Naive thymus-derived CD4-positive, alpha-beta T cell (primary cell): ENCODE data around the gene HOXA3. TPM values are rescaled to one million over a fixed set of nuclear protein-coding genes. Genes with fewer than 3 reads are reported as not detected.
A peak's percentile ranks its signal among the peaks of the same experiment; 100 is the strongest.

Experiments used
- ATAC-seq: fragments of 150-1000 bp; cut with Tn5 transposase; 2 replicates; pipeline ENCODE4 v1.10.0; 2021; ENCODE audit warnings: mild to moderate bottlenecking, moderate library complexity
- CTCF ChIA-PET: fragments of 350-600 bp; sonication (Branson Sonifier 250); formaldehyde crosslinking; loops from one replicate; lab custom pipeline; 2021; ENCODE audit warnings: antibody characterized with exemption; lab: Charles Lee
- POLR2A ChIA-PET: fragments of 350-600 bp; sonication (Branson Sonifier 250); formaldehyde crosslinking; loops from one replicate; lab custom pipeline; 2021; ENCODE audit warnings: antibody characterized with exemption, inconsistent platforms; lab: Charles Lee
- DNase-seq, 9 donors: peaks; one replicate each; pipeline versions ENCODE4 v3.0.0 to v3.0.0-alpha.2; 2020 to 2022; ENCODE audit warnings: mixed read lengths in 1 of 9
- H3K27ac ChIP-seq: one replicate; pipeline ENCODE4 v1.7.0; 2013; ENCODE audit warnings: mild to moderate bottlenecking, low read depth, low read length, moderate library complexity
- H3K27me3 ChIP-seq, 2 donors: one replicate each; pipeline ENCODE4 v1.7.0; 2013; ENCODE audit warnings: low read length in 2 of 2, mild to moderate bottlenecking in 2 of 2, moderate library complexity in 2 of 2; ENCODE audit not compliant: control insufficient read depth in 2 of 2, insufficient read depth in 2 of 2
- H3K36me3 ChIP-seq, 3 experiments: 1 replicate in 2 of 3; 2 replicates in 1 of 3; pipeline ENCODE4 v1.7.0; 2013; ENCODE audit warnings: low read length in 3 of 3, mild to moderate bottlenecking in 3 of 3, moderate library complexity in 1 of 3; ENCODE audit not compliant: insufficient read depth in 3 of 3, control insufficient read depth in 2 of 3
- H3K4me1 ChIP-seq, 2 donors: one replicate each; pipeline ENCODE4 v1.7.0; 2013; ENCODE audit warnings: low read length in 2 of 2, mild to moderate bottlenecking in 2 of 2, moderate library complexity in 1 of 2; ENCODE audit not compliant: control insufficient read depth in 2 of 2, insufficient read depth in 2 of 2
- H3K4me3 ChIP-seq: 2 replicates; pipeline ENCODE4 v1.7.0; 2013; ENCODE audit warnings: mild to moderate bottlenecking, low read length
- H3K9me3 ChIP-seq, 3 experiments: 1 replicate in 2 of 3; 2 replicates in 1 of 3; pipeline ENCODE4 v1.7.0; 2013; ENCODE audit warnings: low read length in 3 of 3; ENCODE audit not compliant: control insufficient read depth in 2 of 3
- H3K27ac Mint-ChIP-seq, 9 donors: one replicate each; pipeline ENCODE4 v1.8.0; 2020 to 2022; ENCODE audit warnings: mixed read lengths in 9 of 9, mild to moderate bottlenecking in 8 of 9, moderate library complexity in 5 of 9, inconsistent platforms in 2 of 9
- H3K27me3 Mint-ChIP-seq, 5 donors: one replicate each; pipeline ENCODE4 v1.8.0; 2021 to 2022; ENCODE audit warnings: mixed read lengths in 5 of 5, mild to moderate bottlenecking in 1 of 5
- H3K36me3 Mint-ChIP-seq, 5 donors: one replicate each; pipeline ENCODE4 v1.8.0; 2020 to 2022; ENCODE audit warnings: mixed read lengths in 5 of 5, mild to moderate bottlenecking in 3 of 5, inconsistent platforms in 1 of 5
- H3K4me1 Mint-ChIP-seq, 7 donors: one replicate each; pipeline ENCODE4 v1.8.0; 2020 to 2022; ENCODE audit warnings: mixed read lengths in 7 of 7, mild to moderate bottlenecking in 3 of 7, inconsistent platforms in 1 of 7
- H3K4me3 Mint-ChIP-seq, 10 donors: one replicate each; pipeline ENCODE4 v1.8.0; 2020 to 2022; ENCODE audit warnings: mild to moderate bottlenecking in 10 of 10, mixed read lengths in 10 of 10, moderate library complexity in 6 of 10, inconsistent platforms in 2 of 10
- H3K9me3 Mint-ChIP-seq, 11 donors: one replicate each; pipeline ENCODE4 v1.8.0; 2020 to 2022; ENCODE audit warnings: mixed read lengths in 11 of 11, mild to moderate bottlenecking in 4 of 11, inconsistent platforms in 1 of 11, moderate library complexity in 1 of 11
- intact Hi-C, 2 donors: fragments of 100-400 bp; cut with micrococcal nuclease; formaldehyde crosslinking; loops; one replicate each; pipeline ENCODE4 v1.15.1; 2023
- polyA plus RNA-seq, 2 donors: library from polyadenylated mRNA; unstranded; fragments of 300-500 nt; fragmentation: Illumina TruSeq; gene quantifications; one replicate each; pipeline ENCODE4 v1.2.3, GENCODE V29; 2021
- total RNA-seq, 6 experiments: library from RNA in 5 of 6; stranded (reverse) in 5 of 6; gene quantifications; 1 replicate in 5 of 6; 2 replicates in 1 of 6; pipeline ENCODE4 v1.2.3 and lab custom pipeline; 2021 to 2026

HOXA3 gene
- total and polyA plus RNA-seq, 7 experiments from 2014 or later: 0.12 TPM; not detected in 6

GRCh38 chr7:27194002-27194352, 41.6 kb upstream of the HOXA3 start:
- Mint-ChIP-seq H3K4me1 (peaks cover 14 to 48% (median 33%) of the 10 kb centered on the region in 7 donors), H3K27me3 (peaks cover 87 to 93% (median 92%) of the 10 kb centered on the region in 5 donors), H3K36me3 (peaks cover 0 to 4% (median 0%) of the 10 kb centered on the region in 5 donors), H3K27ac (peak overlapping the region in 2 of 9 donors; percentile 31 to 66), H3K9me3 (peaks cover 0 to 12% (median 0%) of the 10 kb centered on the region in 11 donors), H3K4me3 (peak overlapping the region in 7 of 10 donors; percentile 11 to 84 (median 68))
- Histone ChIP-seq H3K4me1 (peaks cover 13 to 25% of the 10 kb centered on the region in 2 donors), H3K4me3 (no peak overlapping the region), H3K27ac (no peak overlapping the region), H3K9me3 (no peaks in the 10 kb centered on the region), H3K36me3 (no peaks in the 10 kb centered on the region), H3K27me3 (peaks cover 28 to 77% of the 10 kb centered on the region in 2 donors)
- intact Hi-C loops: loop anchor here (10.0 kb wide), 4 partner anchors 981 to 1761 kb away; partner anchors contain the start of gene TRIL (in 1 of the 2)
- DNase-seq (no peak), ATAC-seq (no peak)
- ChIA-PET CTCF (interaction anchor here (0.5 to 1.8 kb wide), 2 partner anchors 15 to 589 kb away, joined by 3 to 4 read pairs; no protein-coding TSS in a partner anchor), POLR2A (no interaction called here)

GRCh38 chr7:27193335-27194001, 41.1 kb upstream of the HOXA3 start:
- no peaks in the 10 kb centered on the region for H3K36me3 ChIP-seq
- intact Hi-C loops: loop anchor here (10.0 kb wide), 4 partner anchors 981 to 1761 kb away; partner anchors contain the start of gene TRIL (in 1 of the 2)
- peaks cover 87 to 93% (median 92%) of the 10 kb centered on the region in 5 donors for H3K27me3 Mint-ChIP-seq
- peaks cover 0 to 12% (median 0%) of the 10 kb centered on the region in 11 donors for H3K9me3 Mint-ChIP-seq
- no peaks in the 10 kb centered on the region for H3K9me3 ChIP-seq
- peak overlapping the region in 2 of 9 donors; percentile 31 to 66 for H3K27ac Mint-ChIP-seq
- H3K4me3 ChIP-seq: no peak overlapping the region
- H3K4me1 Mint-ChIP-seq: peaks cover 18 to 50% (median 34%) of the 10 kb centered on the region in 7 donors
- peaks cover 0 to 4% (median 0%) of the 10 kb centered on the region in 5 donors for H3K36me3 Mint-ChIP-seq
- DNase-seq (no peak), ATAC-seq (no peak)
- peaks cover 26 to 77% of the 10 kb centered on the region in 2 donors for H3K27me3 ChIP-seq
- peak overlapping the region; percentile 14 to 84 (median 60) for H3K4me3 Mint-ChIP-seq
- ChIA-PET POLR2A (no interaction called here), CTCF (no interaction called here)
- no peak overlapping the region for H3K27ac ChIP-seq
- H3K4me1 ChIP-seq: peaks cover 14 to 27% of the 10 kb centered on the region in 2 donors

GRCh38 chr7:27192546-27193334, 40.4 kb upstream of the HOXA3 start:
- H3K27ac ChIP-seq: no peak overlapping the region
- H3K4me1 ChIP-seq: peaks cover 21 to 34% of the 10 kb centered on the region in 2 donors
- Mint-ChIP-seq H3K4me3 (peak overlapping the region in 9 of 10 donors; percentile 70 to 84 (median 74)), H3K4me1 (peaks cover 21 to 50% (median 34%) of the 10 kb centered on the region in 7 donors), H3K27me3 (peaks cover 87 to 93% (median 92%) of the 10 kb centered on the region in 5 donors), H3K9me3 (peaks cover 0 to 6% (median 0%) of the 10 kb centered on the region in 11 donors), H3K27ac (peak overlapping the region in 1 of 9 donors; percentile 30), H3K36me3 (peaks cover 0 to 4% (median 0%) of the 10 kb centered on the region in 5 donors)
- ChIA-PET CTCF (interaction anchor here (1.0 kb wide), 1 partner anchor 825 kb away, joined by 3 read pairs; no protein-coding TSS in a partner anchor), POLR2A (interaction anchor here (0.6 kb wide), 1 partner anchor 398 kb away, joined by 3 read pairs; no protein-coding TSS in a partner anchor)
- DNase-seq: no peak
- no peaks in the 10 kb centered on the region for H3K36me3 ChIP-seq
- peaks cover 33 to 78% of the 10 kb centered on the region in 2 donors for H3K27me3 ChIP-seq
- intact Hi-C loops: loop anchor here (10.0 kb wide), 4 partner anchors 982 to 1762 kb away; partner anchors contain the start of gene TRIL (in 1 of the 2)
- H3K4me3 ChIP-seq: peak overlapping the region; percentile 14
- H3K9me3 ChIP-seq: no peaks in the 10 kb centered on the region
- peak; percentile 62 for ATAC-seq

- H3K4me1 Mint-ChIP-seq: peaks cover 20 to 57% (median 41%) of the 10 kb centered on the region in 7 donors
Observed at GRCh38 chr7:27191833-27192545, 39.6 kb upstream of the HOXA3 start.

GRCh38 chr7:27191161-27191731, 38.9 kb upstream of the HOXA3 start:
- peaks cover 41 to 78% of the 10 kb centered on the region in 2 donors for H3K27me3 ChIP-seq
- Mint-ChIP-seq H3K9me3 (peaks cover 0 to 9% (median 0%) of the 10 kb centered on the region in 11 donors), H3K27ac (peak overlapping the region in 3 of 9 donors; percentile 3 to 48 (median 38)), H3K4me1 (peaks cover 19 to 62% (median 44%) of the 10 kb centered on the region in 7 donors), H3K4me3 (peak overlapping the region in 7 of 10 donors; percentile 1 to 74 (median 19)), H3K36me3 (peaks cover 0 to 4% (median 0%) of the 10 kb centered on the region in 5 donors), H3K27me3 (peaks cover 87 to 93% (median 92%) of the 10 kb centered on the region in 5 donors)
- no peak overlapping the region for H3K27ac ChIP-seq
- DNase-seq (peak in 1 of 9 donors; percentile 3), ATAC-seq (no peak)
- intact Hi-C loops: loop anchor here (10.0 kb wide), 4 partner anchors 984 to 1764 kb away; partner anchors contain the start of gene TRIL (in 1 of the 2)
- POLR2A ChIA-PET: interaction anchor here (0.7 kb wide), 1 partner anchor 508 kb away, joined by 3 read pairs; no protein-coding TSS in a partner anchor
- H3K4me3 ChIP-seq: no peak overlapping the region
- CTCF ChIA-PET: no interaction called here
- no peaks in the 10 kb centered on the region for H3K36me3 ChIP-seq
- H3K4me1 ChIP-seq: peaks cover 29 to 41% of the 10 kb centered on the region in 2 donors
- no peaks in the 10 kb centered on the region for H3K9me3 ChIP-seq

More at GRCh38 chr7:27191833-27192545, 39.6 kb upstream of the HOXA3 start:
- peaks cover 36 to 78% of the 10 kb centered on the region in 2 donors for H3K27me3 ChIP-seq
- Mint-ChIP-seq H3K36me3 (peaks cover 0 to 4% (median 0%) of the 10 kb centered on the region in 5 donors), H3K9me3 (peaks cover 0 to 8% (median 0%) of the 10 kb centered on the region in 11 donors), H3K4me3 (peak overlapping the region in 9 of 10 donors; percentile 7 to 84 (median 67)), H3K27ac (peak overlapping the region in 2 of 9 donors; percentile 28 to 58), H3K27me3 (peaks cover 87 to 93% (median 92%) of the 10 kb centered on the region in 5 donors)
- no peaks in the 10 kb centered on the region for H3K9me3 ChIP-seq
- no peak for DNase-seq
- H3K27ac ChIP-seq: no peak overlapping the region
- intact Hi-C loops: loop anchor here (10.0 kb wide), 4 partner anchors 983 to 1763 kb away; partner anchors contain the start of gene TRIL (in 1 of the 2)
- ATAC-seq: no peak
- CTCF ChIA-PET: interaction anchor here (1.0 kb wide), 1 partner anchor 826 kb away, joined by 3 read pairs; no protein-coding TSS in a partner anchor
- peaks cover 22 to 41% of the 10 kb centered on the region in 2 donors for H3K4me1 ChIP-seq
- H3K4me3 ChIP-seq: no peak overlapping the region
- POLR2A ChIA-PET: no interaction called here
- H3K36me3 ChIP-seq: no peaks in the 10 kb centered on the region
